K562 (cell line): Measurements from ENCODE around the gene RGL2. TPM values are rescaled to one million over a fixed set of nuclear protein-coding genes. Genes with fewer than 3 reads are reported as not detected.

Source experiments
- ARID2 ChIP-seq: fragments of 450-650 bp; IDR thresholded peaks from 2 replicates; pipeline ENCODE4 v1.6.1; 2017; ENCODE audit warnings: antibody characterized with exemption, mild to moderate bottlenecking
- BCOR ChIP-seq: fragments of 450-650 bp; IDR thresholded peaks from 2 replicates; pipeline ENCODE4 v1.6.1; 2016
- ETV1 ChIP-seq: fragments of 450-650 bp; conservative IDR thresholded peaks from 2 replicates; pipeline ENCODE4 v1.6.1; 2016; ENCODE audit warnings: missing genetic modification characterization, control low read depth, low read depth, missing compliant biosample characterization
- HDAC2 ChIP-seq: fragments of 450-650 bp; IDR thresholded peaks from 2 replicates; pipeline ENCODE4 v1.6.1; 2016; ENCODE audit warnings: mild to moderate bottlenecking
- HLTF ChIP-seq: fragments of 450-650 bp; IDR thresholded peaks from 2 replicates; pipeline ENCODE4 v1.6.1; 2016
- MCM3 ChIP-seq: fragments of 450-650 bp; IDR thresholded peaks from 2 replicates; pipeline ENCODE4 v1.6.1; 2016
- PHF8 ChIP-seq: fragments of 200-600 bp; sonication (generic); IDR thresholded peaks from 2 replicates; pipeline ENCODE4 v1.6.1; 2012; ENCODE audit warnings: mixed run types, mild to moderate bottlenecking, inconsistent platforms, low read length, moderate library complexity, borderline replicate concordance
- RBM14 ChIP-seq: fragments of 200-400 bp; formaldehyde crosslinking; IDR thresholded peaks from 2 replicates; pipeline ENCODE4 v1.6.1; 2018; ENCODE audit warnings: low read depth, mild to moderate bottlenecking, low read length, moderate library complexity, borderline replicate concordance; ENCODE audit not compliant: insufficient read depth
- THRAP3 ChIP-seq: fragments of 450-650 bp; IDR thresholded peaks from 2 replicates; pipeline ENCODE4 v1.6.1; 2016; ENCODE audit warnings: mild to moderate bottlenecking, inconsistent platforms, borderline replicate concordance
- USF1 ChIP-seq: sonication (generic); formaldehyde crosslinking; IDR thresholded peaks from 2 replicates; pipeline ENCODE4 v1.9.0; 2022; ENCODE audit warnings: mild to moderate bottlenecking, missing genetic modification reagents
- ZFX ChIP-seq: sonication (generic); formaldehyde crosslinking; IDR thresholded peaks from 2 replicates; pipeline ENCODE4 v1.8.0; 2022; ENCODE audit warnings: mild to moderate bottlenecking, missing genetic modification reagents, moderate library complexity
- ZHX1 ChIP-seq: fragments of 150-350 bp; conservative IDR thresholded peaks from 2 replicates; pipeline ENCODE4 v1.6.1; 2014; ENCODE audit warnings: low read length
- ZNF24 ChIP-seq: fragments of 450-650 bp; IDR thresholded peaks from 2 replicates; pipeline ENCODE4 v1.6.1; 2016
- ZNF609 ChIP-seq: sonication (generic); formaldehyde crosslinking; IDR thresholded peaks from 2 replicates; pipeline ENCODE4 v1.8.1; 2023; ENCODE audit warnings: missing genetic modification reagents, mild to moderate bottlenecking, borderline replicate concordance
- ZNF655 ChIP-seq: fragments of 250-450 bp; sonication (Bioruptor Pico); IDR thresholded peaks from 2 replicates; pipeline ENCODE4 v1.5.0; 2021
- polyA plus RNA-seq, 8 experiments: library from polyadenylated mRNA; depleted of rRNA in 4 of 8; stranded (reverse) in 5 of 8; unstranded in 3 of 8; fragments of >200 nt; fragmentation: Nextera tagmentation in 2 of 8; fragmentation: Illumina TruSeq in 1 of 8; extraction: Ambion mirVana in 2 of 8; extraction: Trizol in 1 of 8; gene quantifications; 2 replicates each; pipeline versions ENCODE4 v1.2.1 to v1.2.3, GENCODE V29; 2011 to 2014; ENCODE audit warnings: inconsistent platforms in 1 of 8, missing spikeins in 1 of 8
- total RNA-seq, 7 experiments: library from RNA; depleted of rRNA in 6 of 7; stranded (reverse); fragments of >200 nt in 6 of 7; fragmentation: Illumina TruSeq in 2 of 7; extraction: Trizol in 2 of 7; gene quantifications; 2 replicates each; pipeline versions ENCODE4 v1.2.1 to v1.2.3, GENCODE V29; 2011 to 2021; ENCODE audit warnings: low replicate concordance in 1 of 7

RGL2 gene
- total and polyA plus RNA-seq, 9 of the 15 experiments (the other 6 are each of a cell fraction or from before 2014, with no cell fraction given), result 1.8 to 57.1 (median 19.5) TPM

- no peak for TF ChIP-seq BCOR
- no peak for TF ChIP-seq ETV1 (tag)
- no peak for TF ChIP-seq HDAC2
- TF ChIP-seq ARID2, result no peak
- no peak for TF ChIP-seq ZHX1
- no peak for TF ChIP-seq ZNF655 (CRISPR knock-in tag)
- TF ChIP-seq MCM3, result no peak
- TF ChIP-seq USF1 (CRISPR knock-in tag), result no peak; the same call in 1 of the 2 replicates
- TF ChIP-seq ZNF609 (CRISPR knock-in tag), result no peak
- TF ChIP-seq ZNF24, result no peak
- no peak for TF ChIP-seq RBM14
- TF ChIP-seq THRAP3, result peak; percentile 54; the same call in 1 of the 2 replicates
- TF ChIP-seq ZFX (CRISPR knock-in tag), result peak; percentile 84
- no peak for TF ChIP-seq PHF8
- TF ChIP-seq HLTF, result no peak
These were observed 26.2 kb downstream of the RGL2 start (continued) for GRCh38 chr6:33272275-33273128.
